Chondrocyte (in vitro differentiated cells): Measurements from ENCODE around the gene UBXN4. TPM values are rescaled to one million over a fixed set of nuclear protein-coding genes. Genes with fewer than 3 reads are reported as not detected.
"Not testable (repeated sequence)": the region's sequence is repeated elsewhere in the genome, so short reads cannot be mapped to it uniquely, and the experiment has no call there.

Source experiments
- DNase-seq: peaks from one replicate; pipeline ENCODE4 v3.0.0; 2021; ENCODE audit warnings: mixed read lengths, low spot score
- H3K27ac Mint-ChIP-seq: one replicate; pipeline ENCODE4 v1.8.0; 2021; ENCODE audit warnings: mild to moderate bottlenecking, moderate library complexity, mixed read lengths; ENCODE audit not compliant: unreplicated experiment
- H3K27me3 Mint-ChIP-seq: 2 replicates; pipeline ENCODE4 v1.8.0; 2021; ENCODE audit warnings: low read depth, mixed read lengths
- H3K36me3 Mint-ChIP-seq: 2 replicates; pipeline ENCODE4 v1.8.0; 2021; ENCODE audit warnings: low read depth, mixed read lengths
- H3K4me1 Mint-ChIP-seq: 2 replicates; pipeline ENCODE4 v1.8.0; 2021; ENCODE audit warnings: low read depth, mild to moderate bottlenecking, mixed read lengths
- H3K4me3 Mint-ChIP-seq: one replicate; pipeline ENCODE4 v1.8.0; 2021; ENCODE audit warnings: mild to moderate bottlenecking, moderate library complexity, mixed read lengths; ENCODE audit not compliant: unreplicated experiment
- H3K9me3 Mint-ChIP-seq: 2 replicates; pipeline ENCODE4 v1.8.0; 2021; ENCODE audit warnings: low read depth, mixed read lengths
- CTCF ChIP-seq: fragments of 200-600 bp; sonication (generic); IDR thresholded peaks from 2 replicates; pipeline ENCODE4 v1.5.0; 2021; ENCODE audit warnings: antibody characterized with exemption, mild to moderate bottlenecking, moderate library complexity
- total RNA-seq: library from RNA; stranded (reverse); gene quantifications from 3 replicates; pipeline ENCODE4 v1.2.1, GENCODE V29; 2021

UBXN4 gene
- total RNA-seq, 1 donor from 2014 or later = 72.5 TPM

- DNase-seq = no peak
- no peaks in the 10 kb centered on the region for H3K36me3 Mint-ChIP-seq
- H3K27me3 Mint-ChIP-seq = no peaks in the 10 kb centered on the region
- no peak overlapping the region for H3K27ac Mint-ChIP-seq
- no peak for TF ChIP-seq CTCF
- H3K4me3 Mint-ChIP-seq = no peak overlapping the region
- H3K4me1 Mint-ChIP-seq = peaks cover 3% of the 10 kb centered on the region
- peaks cover 5% of the 10 kb centered on the region for H3K9me3 Mint-ChIP-seq
Observed at GRCh38 chr2:135802350-135802749, 60.7 kb downstream of the UBXN4 start.

- H3K9me3 Mint-ChIP-seq = peaks cover 5% of the 10 kb centered on the region
- H3K4me1 Mint-ChIP-seq = no peaks in the 10 kb centered on the region
Observed at GRCh38 chr2:135803278-135803677, 61.6 kb downstream of the UBXN4 start.

GRCh38 chr2:135807874-135808273 lies 66.2 kb downstream of the UBXN4 start:
- not testable (repeated sequence) for H3K4me1 Mint-ChIP-seq, H3K4me3 Mint-ChIP-seq, H3K27ac Mint-ChIP-seq, H3K27me3 Mint-ChIP-seq, H3K9me3 Mint-ChIP-seq, H3K36me3 Mint-ChIP-seq, DNase-seq

More at GRCh38 chr2:135803278-135803677, 61.6 kb downstream of the UBXN4 start:
- TF ChIP-seq CTCF = no peak
- H3K27me3 Mint-ChIP-seq = no peaks in the 10 kb centered on the region
- H3K36me3 Mint-ChIP-seq = no peaks in the 10 kb centered on the region
- DNase-seq = no peak
- no peak overlapping the region for H3K4me3 Mint-ChIP-seq
- no peak overlapping the region for H3K27ac Mint-ChIP-seq

- H3K4me1 Mint-ChIP-seq = peaks cover 3% of the 10 kb centered on the region
Observed at GRCh38 chr2:135812907-135813511, 71.4 kb downstream of the UBXN4 start.

GRCh38 chr2:135815269-135815668 lies 73.6 kb downstream of the UBXN4 start:
- DNase-seq = no peak
- peaks cover 7% of the 10 kb centered on the region for H3K4me1 Mint-ChIP-seq
- no peaks in the 10 kb centered on the region for H3K27me3 Mint-ChIP-seq
- no peak overlapping the region for H3K27ac Mint-ChIP-seq
- no peak for TF ChIP-seq CTCF
- H3K36me3 Mint-ChIP-seq = no peaks in the 10 kb centered on the region
- no peaks in the 10 kb centered on the region for H3K9me3 Mint-ChIP-seq
- no peak overlapping the region for H3K4me3 Mint-ChIP-seq

More at GRCh38 chr2:135812907-135813511, 71.4 kb downstream of the UBXN4 start:
- Mint-ChIP-seq H3K4me3 (no peak overlapping the region), H3K27me3 (no peaks in the 10 kb centered on the region), H3K27ac (no peak overlapping the region), H3K36me3 (no peaks in the 10 kb centered on the region), H3K9me3 (no peaks in the 10 kb centered on the region)
- TF ChIP-seq CTCF = no peak
- no peak for DNase-seq

GRCh38 chr2:135817466-135817865 lies 75.8 kb downstream of the UBXN4 start:
- no peak for DNase-seq

More at GRCh38 chr2:135817466-135817865, 75.8 kb downstream of the UBXN4 start:
- H3K36me3 Mint-ChIP-seq = no peaks in the 10 kb centered on the region
- peaks cover 3% of the 10 kb centered on the region for H3K9me3 Mint-ChIP-seq
- H3K27ac Mint-ChIP-seq = no peak overlapping the region
- no peak for TF ChIP-seq CTCF
- peaks cover 9% of the 10 kb centered on the region for H3K4me1 Mint-ChIP-seq
- H3K27me3 Mint-ChIP-seq = no peaks in the 10 kb centered on the region
- no peak overlapping the region for H3K4me3 Mint-ChIP-seq
